ENCODE data around the gene STAT6. TPM values are rescaled to one million over a fixed set of nuclear protein-coding genes. Genes with fewer than 3 reads are reported as not detected.

Gene STAT6
- total and polyA plus RNA-seq, 10 of the 15 experiments (the other 5 are each of a cell fraction or from before 2014, with no cell fraction given): 14.2 to 176 (median 89.6) TPM

DNA sequence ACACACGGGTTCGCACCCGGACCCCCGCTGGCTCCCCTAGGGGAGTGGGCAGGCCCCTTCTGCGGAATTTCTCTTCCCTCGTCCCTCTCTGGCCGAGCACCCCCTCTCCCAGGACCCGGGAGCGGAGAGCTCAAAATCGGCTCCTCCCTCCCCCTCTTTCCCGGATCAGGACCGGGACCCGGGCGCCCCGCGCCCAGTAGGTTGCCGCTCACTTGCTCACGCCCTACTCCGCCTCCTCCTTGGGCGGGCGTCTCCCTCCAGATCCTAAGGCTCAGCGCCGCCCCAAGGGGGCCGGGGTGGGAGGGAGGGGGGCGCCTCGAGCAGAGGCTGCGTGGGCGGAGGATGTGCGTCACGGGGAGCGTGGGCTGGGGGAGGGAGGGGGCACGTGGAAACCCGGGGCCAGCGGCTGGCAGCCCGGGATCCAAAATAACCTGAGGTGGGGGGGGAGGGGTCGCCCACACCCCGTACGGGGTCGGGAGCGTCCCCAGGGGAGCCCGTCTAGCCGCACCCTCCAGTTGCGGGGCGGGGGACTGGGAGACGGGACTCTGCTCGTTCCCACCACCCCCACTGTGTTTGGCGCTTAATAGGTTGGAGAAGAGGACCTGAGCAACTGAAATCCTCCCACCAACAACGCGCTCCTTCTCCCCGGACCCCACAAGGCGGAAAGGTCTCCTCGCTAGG, 24.0 kb downstream of the STAT6 start (continued):
- TF ChIP-seq NR2C2 (IDR thresholded peaks at IDR 0.05; ENCODE audit: borderline replicate concordance, control insufficient read depth, insufficient read length, low read depth): no peak
- TF ChIP-seq NKRF (conservative IDR thresholded peaks at IDR 0.05): peak; percentile 58
- TF ChIP-seq RBBP5 (conservative IDR thresholded peaks at IDR 0.05): no peak
- TF ChIP-seq, protein P1, sequence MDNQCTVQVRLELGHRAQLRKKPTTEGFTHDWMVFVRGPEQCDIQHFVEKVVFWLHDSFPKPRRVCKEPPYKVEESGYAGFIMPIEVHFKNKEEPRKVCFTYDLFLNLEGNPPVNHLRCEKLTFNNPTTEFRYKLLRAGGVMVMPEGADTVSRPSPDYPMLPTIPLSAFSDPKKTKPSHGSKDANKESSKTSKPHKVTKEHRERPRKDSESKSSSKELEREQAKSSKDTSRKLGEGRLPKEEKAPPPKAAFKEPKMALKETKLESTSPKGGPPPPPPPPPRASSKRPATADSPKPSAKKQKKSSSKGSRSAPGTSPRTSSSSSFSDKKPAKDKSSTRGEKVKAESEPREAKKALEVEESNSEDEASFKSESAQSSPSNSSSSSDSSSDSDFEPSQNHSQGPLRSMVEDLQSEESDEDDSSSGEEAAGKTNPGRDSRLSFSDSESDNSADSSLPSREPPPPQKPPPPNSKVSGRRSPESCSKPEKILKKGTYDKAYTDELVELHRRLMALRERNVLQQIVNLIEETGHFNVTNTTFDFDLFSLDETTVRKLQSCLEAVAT (IDR thresholded peaks at IDR 0.05): 0 out of 2 replicates have a peak, but pooled peaks have one; percentile 24
- TF ChIP-seq CHD2 (IDR thresholded peaks at IDR 0.05; ENCODE audit: borderline replicate concordance, low read depth, low read length): peak; percentile 62; the same call in 1 of the 2 replicates
- 0 out of 2 replicates have a peak, but pooled peaks have one; percentile 54 for TF ChIP-seq TCF12 (IDR thresholded peaks at IDR 0.05; ENCODE audit: low read depth, low read length)
- TF ChIP-seq CBFB (IDR thresholded peaks at IDR 0.05; ENCODE audit: low read depth): peak; percentile 37; the same call in 1 of the 2 replicates
- no peak for TF ChIP-seq WRNIP1 (IDR thresholded peaks at IDR 0.05; ENCODE audit: borderline replicate concordance, low read depth, low read length)
- TF ChIP-seq CBX5 (IDR thresholded peaks at IDR 0.05; ENCODE audit: low read depth): no peak
- no peak for TF ChIP-seq ATF7 (IDR thresholded peaks at IDR 0.05; ENCODE audit: low read depth)
- no peak for TF ChIP-seq MXI1 (IDR thresholded peaks at IDR 0.05; ENCODE audit: low read depth, low read length)
- TF ChIP-seq EZH2 (IDR thresholded peaks at IDR 0.05; ENCODE audit: borderline replicate concordance, control insufficient read depth, low read depth, low read length): no peak
- TF ChIP-seq MAX (IDR thresholded peaks at IDR 0.05; ENCODE audit: low read depth, low read length): no peak; the same call in 1 of the 2 replicates
- no peak for TF ChIP-seq BCL3 (IDR thresholded peaks at IDR 0.05; ENCODE audit: borderline replicate concordance, insufficient read depth, low read depth, low read length, poor library complexity, severe bottlenecking)
- TF ChIP-seq SKIL (IDR thresholded peaks at IDR 0.05; ENCODE audit: low read depth, poor library complexity, severe bottlenecking): peak; percentile 3
- 0 out of 2 replicates have a peak, but pooled peaks have one; percentile 18 for TF ChIP-seq TARDBP (IDR thresholded peaks at IDR 0.05; ENCODE audit: borderline replicate concordance)
- peak; percentile 10 for TF ChIP-seq POLR2AphosphoS5 (IDR thresholded peaks at IDR 0.05; ENCODE audit: low read length)
- peak in 1 of 2 experiments; percentile 34; a peak in 1 of 4 replicates for TF ChIP-seq EP300 (IDR thresholded peaks at IDR 0.05; ENCODE audit: borderline replicate concordance in 1 of 2, control insufficient read depth in 1 of 2, low read depth in 2 of 2, low read length in 2 of 2)
- TF ChIP-seq, protein P2, sequence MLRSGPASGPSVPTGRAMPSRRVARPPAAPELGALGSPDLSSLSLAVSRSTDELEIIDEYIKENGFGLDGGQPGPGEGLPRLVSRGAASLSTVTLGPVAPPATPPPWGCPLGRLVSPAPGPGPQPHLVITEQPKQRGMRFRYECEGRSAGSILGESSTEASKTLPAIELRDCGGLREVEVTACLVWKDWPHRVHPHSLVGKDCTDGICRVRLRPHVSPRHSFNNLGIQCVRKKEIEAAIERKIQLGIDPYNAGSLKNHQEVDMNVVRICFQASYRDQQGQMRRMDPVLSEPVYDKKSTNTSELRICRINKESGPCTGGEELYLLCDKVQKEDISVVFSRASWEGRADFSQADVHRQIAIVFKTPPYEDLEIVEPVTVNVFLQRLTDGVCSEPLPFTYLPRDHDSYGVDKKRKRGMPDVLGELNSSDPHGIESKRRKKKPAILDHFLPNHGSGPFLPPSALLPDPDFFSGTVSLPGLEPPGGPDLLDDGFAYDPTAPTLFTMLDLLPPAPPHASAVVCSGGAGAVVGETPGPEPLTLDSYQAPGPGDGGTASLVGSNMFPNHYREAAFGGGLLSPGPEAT (IDR thresholded peaks at IDR 0.05; ENCODE audit: low read depth): 0 out of 2 replicates have a peak, but pooled peaks have one; percentile 9
